H1 (cell line): ENCODE results near the gene LACTB. TPM values are rescaled to one million over a fixed set of nuclear protein-coding genes. Genes with fewer than 3 reads are reported as not detected.

ENCODE experiments used
- CTCF ChIA-PET: fragments of 300-600 bp; sonication (Branson Sonifier 250); formaldehyde crosslinking; loops from one replicate; lab custom pipeline; 2021; ENCODE audit not compliant: partially characterized antibody; lab: Charles Lee
- POLR2A ChIA-PET: fragments of 300-600 bp; sonication (Branson Sonifier 250); formaldehyde crosslinking; loops from one replicate; lab custom pipeline; 2021; ENCODE audit warnings: inconsistent platforms; ENCODE audit not compliant: partially characterized antibody; lab: Charles Lee
- DNase-seq, 2 experiments: peaks; one replicate each; pipeline versions ENCODE4 v3.0.0 to v3.0.0-alpha.2; 2010 to 2022; ENCODE audit warnings: low spot score in 2 of 2, low read depth in 1 of 2, mixed read lengths in 1 of 2
- FAIRE-seq: peaks from 2 replicates; lab custom pipeline; 2011; peaks lifted over from hg19 to GRCh38; lab: Jason Lieb, UNC
- H2AFZ ChIP-seq: 2 replicates; pipeline ENCODE4 v1.8.1; 2012; ENCODE audit warnings: low read length, inconsistent platforms
- H2AK5ac ChIP-seq: 2 replicates; pipeline ENCODE4 v1.6.1; 2013; ENCODE audit warnings: low read depth, low read length
- H2BK120ac ChIP-seq: replicated peaks from 2 replicates; pipeline ENCODE3; 2013; ENCODE audit warnings: low read depth, low read length, inconsistent platforms
- H2BK12ac ChIP-seq: 2 replicates; pipeline ENCODE4 v1.6.1; 2013; ENCODE audit warnings: low read depth, low read length
- H2BK15ac ChIP-seq: 2 replicates; pipeline ENCODE4 v1.6.1; 2013; ENCODE audit warnings: low read length
- H2BK20ac ChIP-seq: 2 replicates; pipeline ENCODE4 v1.6.1; 2013; ENCODE audit warnings: low read length
- H2BK5ac ChIP-seq: 2 replicates; pipeline ENCODE4 v1.6.1; 2013; ENCODE audit warnings: low read depth, low read length
- H3K14ac ChIP-seq: 2 replicates; pipeline ENCODE4 v1.6.1; 2013; ENCODE audit warnings: inconsistent platforms; ENCODE audit not compliant: insufficient read length
- H3K18ac ChIP-seq: 2 replicates; pipeline ENCODE4 v1.6.1; 2013; ENCODE audit warnings: low read length; ENCODE audit errors: extremely low read depth
- H3K23ac ChIP-seq: 2 replicates; pipeline ENCODE4 v1.6.1; 2013; ENCODE audit warnings: inconsistent platforms; ENCODE audit not compliant: insufficient read length
- H3K23me2 ChIP-seq: 2 replicates; pipeline ENCODE4 v1.6.1; 2013; ENCODE audit warnings: low read depth, low read length
- H3K27ac ChIP-seq: 2 replicates; pipeline ENCODE4 v1.6.1; 2011; ENCODE audit warnings: low read depth, low read length, inconsistent platforms
- H3K27me3 ChIP-seq, 4 experiments: replicated peaks in 1 of 4; 1 replicate in 1 of 4; 2 replicates in 3 of 4; pipeline versions ENCODE4 v1.6.1 to v1.8.1; 2011 to 2013; ENCODE audit warnings: low read length in 3 of 4, mild to moderate bottlenecking in 3 of 4, inconsistent platforms in 2 of 4, mixed read lengths in 2 of 4, moderate library complexity in 1 of 4; ENCODE audit not compliant: control insufficient read depth in 3 of 4, insufficient read depth in 3 of 4; ENCODE audit errors: extremely low read depth in 1 of 4
- H3K36me3 ChIP-seq, 4 experiments: 2 replicates each; pipeline versions ENCODE4 v1.6.1 to v1.8.1; 2011 to 2013; ENCODE audit warnings: mild to moderate bottlenecking in 4 of 4, low read length in 3 of 4, moderate library complexity in 2 of 4, control low read depth in 1 of 4, inconsistent platforms in 1 of 4; ENCODE audit not compliant: insufficient read depth in 4 of 4, control insufficient read depth in 2 of 4
- H3K4ac ChIP-seq: replicated peaks from 2 replicates; pipeline ENCODE3; 2013; ENCODE audit warnings: low read length, low read depth, mixed read lengths, inconsistent platforms; ENCODE audit not compliant: insufficient read length
- H3K4me1 ChIP-seq, 4 experiments: replicated peaks in 1 of 4; 1 replicate in 1 of 4; 2 replicates in 3 of 4; pipeline versions ENCODE4 v1.6.1 to v1.8.1; 2011 to 2013; ENCODE audit warnings: low read length in 3 of 4, inconsistent platforms in 2 of 4, mixed read lengths in 1 of 4; ENCODE audit not compliant: insufficient read depth in 4 of 4, control insufficient read depth in 3 of 4
- H3K4me2 ChIP-seq, 2 experiments: 2 replicates each; pipeline versions ENCODE4 v1.6.1 to v1.8.1; 2011 to 2013; ENCODE audit warnings: low read depth in 2 of 2, low read length in 2 of 2, control low read depth in 1 of 2, inconsistent platforms in 1 of 2, mild to moderate bottlenecking in 1 of 2; ENCODE audit not compliant: insufficient read depth in 1 of 2
- H3K4me3 ChIP-seq, 4 experiments: fragments of 200-600, 300-600 bp in 1 of 4; sonication (generic), shearing (Covaris generic), sonication (Bioruptor Twin) in 1 of 4; 2 replicates each; pipeline versions ENCODE4 v1.5.1 to v1.8.1; 2011 to 2016; ENCODE audit warnings: low read length in 4 of 4, low read depth in 3 of 4, control low read depth in 2 of 4, inconsistent platforms in 2 of 4, mild to moderate bottlenecking in 2 of 4, mixed read lengths in 1 of 4, moderate library complexity in 1 of 4; ENCODE audit not compliant: insufficient read depth in 2 of 4; ENCODE audit errors: extremely low read depth in 1 of 4
- H3K56ac ChIP-seq: replicated peaks from 2 replicates; pipeline ENCODE3; 2013; ENCODE audit warnings: low read depth, mild to moderate bottlenecking, mixed read lengths, low read length, inconsistent platforms; ENCODE audit not compliant: insufficient read length
- H3K79me1 ChIP-seq: 2 replicates; pipeline ENCODE4 v1.6.1; 2013; ENCODE audit warnings: low read depth, low read length, control low read depth
- H3K79me2 ChIP-seq, 2 experiments: 2 replicates each; pipeline versions ENCODE4 v1.6.1 to v1.8.1; 2012 to 2013; ENCODE audit warnings: low read length in 2 of 2, mild to moderate bottlenecking in 2 of 2, inconsistent platforms in 1 of 2; ENCODE audit not compliant: insufficient read depth in 2 of 2, control insufficient read depth in 1 of 2
- H3K9ac ChIP-seq, 4 experiments: replicated peaks in 1 of 4; 1 replicate in 1 of 4; 2 replicates in 3 of 4; pipeline versions ENCODE4 v1.6.1 to v1.8.1; 2011 to 2013; ENCODE audit warnings: low read depth in 3 of 4, low read length in 3 of 4, control low read depth in 2 of 4, mild to moderate bottlenecking in 2 of 4, moderate library complexity in 2 of 4, inconsistent platforms in 1 of 4; ENCODE audit errors: extremely low read depth in 1 of 4
- H3K9me3 ChIP-seq, 2 experiments: 2 replicates each; pipeline versions ENCODE4 v1.6.1 to v1.8.1; 2012 to 2013; ENCODE audit warnings: mild to moderate bottlenecking in 2 of 2, moderate library complexity in 2 of 2, control low read depth in 1 of 2, inconsistent platforms in 1 of 2, low read depth in 1 of 2, low read length in 1 of 2, mixed read lengths in 1 of 2; ENCODE audit not compliant: insufficient read depth in 2 of 2
- H4K20me1 ChIP-seq, 2 experiments: replicated peaks in 1 of 2; 2 replicates each; pipeline versions ENCODE3 to v1.8.1; 2011 to 2013; ENCODE audit warnings: inconsistent platforms in 2 of 2, low read length in 2 of 2, mild to moderate bottlenecking in 1 of 2; ENCODE audit not compliant: insufficient read depth in 2 of 2, control insufficient read depth in 1 of 2
- H4K5ac ChIP-seq: 2 replicates; pipeline ENCODE4 v1.6.1; 2013; ENCODE audit warnings: low read length, low read depth, mixed read lengths, inconsistent platforms; ENCODE audit not compliant: insufficient read length
- H4K8ac ChIP-seq: 2 replicates; pipeline ENCODE4 v1.8.0; 2013; ENCODE audit warnings: mild to moderate bottlenecking, moderate library complexity, low read length, inconsistent platforms; ENCODE audit not compliant: insufficient read depth; ENCODE audit errors: extremely low read depth
- H4K91ac ChIP-seq: replicated peaks from 2 replicates; pipeline ENCODE3; 2013; ENCODE audit warnings: low read length, mixed read lengths, inconsistent platforms; ENCODE audit not compliant: insufficient read length
- BCL11A ChIP-seq, 2 experiments: IDR thresholded peaks; one replicate each; pipeline ENCODE4 v1.6.1; 2011; ENCODE audit warnings: low read depth in 2 of 2, low read length in 2 of 2, mild to moderate bottlenecking in 2 of 2
- CHD2 ChIP-seq: IDR thresholded peaks from 2 replicates; pipeline ENCODE4 v1.6.1; 2012; ENCODE audit warnings: low read length, improper control_type of control experiment
- CREB1 ChIP-seq: IDR thresholded peaks from 2 replicates; pipeline ENCODE4 v1.6.1; 2012; ENCODE audit warnings: inconsistent platforms
- HDAC6 ChIP-seq: IDR thresholded peaks from one replicate; pipeline ENCODE4 v1.7.1; 2012; ENCODE audit warnings: low read depth, mild to moderate bottlenecking, inconsistent platforms, low read length, moderate library complexity
- JUN ChIP-seq: IDR thresholded peaks from 2 replicates; pipeline ENCODE4 v1.6.1; 2011; ENCODE audit warnings: low read depth, mild to moderate bottlenecking, improper control_type of control experiment, low read length
- POLR2A ChIP-seq, 2 experiments: IDR thresholded peaks; 1 replicate in 1 of 2; 2 replicates in 1 of 2; pipeline ENCODE4 v1.6.1; 2011; ENCODE audit warnings: low read depth in 2 of 2, low read length in 2 of 2, mild to moderate bottlenecking in 2 of 2; ENCODE audit errors: control extremely low read depth in 1 of 2
- POU5F1 ChIP-seq: IDR thresholded peaks from 2 replicates; pipeline ENCODE4 v1.6.1; 2011; ENCODE audit warnings: low read depth, mild to moderate bottlenecking, low read length, moderate library complexity
- RXRA ChIP-seq: IDR thresholded peaks from 2 replicates; pipeline ENCODE4 v1.6.1; 2011; ENCODE audit warnings: low read depth, mild to moderate bottlenecking, low read length, moderate library complexity; ENCODE audit not compliant: insufficient read depth
- whole genome bisulfite sequencing, 2 experiments: shearing (Covaris generic) in 1 of 2; methylation state at CpG; one replicate each; pipeline versions ENCODE4 v1.1.6 to v1.1.7; 2013 to 2015; ENCODE audit warnings: low lambda C conversion rate in 2 of 2, mixed read lengths in 2 of 2, inconsistent platforms in 1 of 2, low coverage in 1 of 2, missing lambda C conversion rate in 1 of 2; ENCODE audit not compliant: insufficient replicate concordance in 2 of 2, insufficient coverage in 1 of 2, insufficient read length in 1 of 2; ENCODE audit errors: extremely low coverage in 1 of 2, missing lambda C conversion rate in 1 of 2; 5-methylcytosine and 5-hydroxymethylcytosine counted together
- polyA plus RNA-seq, 7 experiments: library from polyadenylated mRNA; depleted of rRNA in 3 of 7; stranded (reverse) in 5 of 7; unstranded in 2 of 7; fragments of >200 nt in 5 of 7; fragments of 200-250 nt in 2 of 7; gene quantifications; 1 replicate in 5 of 7; 2 replicates in 1 of 7; 4 replicates in 1 of 7; pipeline versions ENCODE4 v1.2.1 to v1.2.3, GENCODE V29; 2011 to 2013; ENCODE audit warnings: missing spikeins in 2 of 7, mixed read lengths in 2 of 7
- total RNA-seq: library from RNA; stranded (reverse); fragmentation: NEBNext Ultra II Directional; extraction: Animal tissue kit (Norgen Biotek cat#: 25700); gene quantifications from 2 replicates; pipeline ENCODE4 v1.2.1, GENCODE V29; 2021

The LACTB gene
- total and polyA plus RNA-seq, 2 of the 8 experiments (the other 6 are each of a cell fraction or from before 2014, with no cell fraction given), result 5.8 to 14.9 TPM

DNA sequence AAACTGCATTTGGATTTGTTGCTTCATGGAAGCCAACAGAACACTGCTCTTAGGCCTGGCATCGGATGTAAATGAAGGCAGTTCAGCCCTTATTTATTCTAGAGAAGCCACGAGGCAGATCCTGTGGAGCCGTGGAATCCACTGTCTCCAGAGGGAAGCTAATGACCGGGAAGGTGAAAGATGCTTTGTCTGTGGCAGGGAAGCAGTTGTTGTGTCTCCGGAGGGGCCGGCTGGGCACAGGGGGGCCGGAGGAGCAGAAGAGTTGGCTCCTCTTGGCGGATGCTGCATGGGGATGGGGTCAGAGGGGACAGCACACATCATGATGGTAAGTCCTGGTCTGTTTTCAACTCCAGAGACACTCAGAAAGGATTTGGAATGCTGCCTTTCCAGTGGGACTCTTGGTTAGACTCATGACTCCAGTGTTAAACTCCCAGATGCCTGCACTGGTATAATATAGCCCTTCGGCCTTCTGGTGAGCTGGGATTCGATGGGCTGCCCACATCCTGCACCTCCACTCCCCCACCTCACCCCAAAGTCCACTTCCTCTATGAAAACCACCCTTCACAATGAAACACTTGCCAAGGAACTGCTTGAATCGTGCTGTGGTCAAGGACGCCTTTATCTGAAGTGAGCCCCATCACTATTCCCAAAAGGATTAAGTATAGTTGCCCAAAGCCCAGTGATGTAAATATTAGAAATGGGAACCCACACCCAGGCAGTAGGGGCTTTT lies 45.5 kb upstream of the LACTB start:
- Histone ChIP-seq H2BK12ac (peak overlapping the region; percentile 98), H3K27ac (peak overlapping the region; percentile 76), H3K18ac (peak overlapping the region; percentile 52), H3K4me1 (peaks cover 15 to 27% (median 20%) of the 10 kb centered on the region in 4 experiments), H3K9me3 (no peaks in the 10 kb centered on the region), H3K79me2 (no peaks in the 10 kb centered on the region), H4K91ac (peak overlapping the region; percentile 83), H3K56ac (peak overlapping the region; percentile 32), H3K23me2 (no peaks in the 10 kb centered on the region), H2BK20ac (peak overlapping the region; percentile 99), H3K9ac (peak overlapping the region in 3 of 4 experiments; percentile 7 to 42 (median 39); a peak in 3 of 7 replicates), H4K5ac (peak overlapping the region; percentile 3), H2AFZ (no peak overlapping the region), H3K14ac (no peak overlapping the region), H3K4me2 (peak overlapping the region; percentile 56 to 61), H3K23ac (no peak overlapping the region), H4K20me1 (no peaks in the 10 kb centered on the region), H4K8ac (no peak overlapping the region), H3K4me3 (peak overlapping the region in 1 of 4 experiments; percentile 36; a peak in 2 of 8 replicates), H2BK5ac (peak overlapping the region; percentile 93), H2BK15ac (no peak overlapping the region), H3K79me1 (no peaks in the 10 kb centered on the region), H2AK5ac (peak overlapping the region; percentile 88), H3K4ac (peak overlapping the region; percentile 41), H3K36me3 (peaks cover 0 to 10% (median 5%) of the 10 kb centered on the region in 4 experiments; a peak in 5 of 8 replicates), H3K27me3 (no peaks in the 10 kb centered on the region), H2BK120ac (peak overlapping the region; percentile 76)
- no peak for TF ChIP-seq HDAC6
- no peak for TF ChIP-seq RXRA
- no peak for TF ChIP-seq BCL11A (IDR thresholded peaks at IDR 0.05; ENCODE audit: low read depth in 2 of 2, low read length in 2 of 2)
- 0 out of 2 replicates have a peak, but pooled peaks have one; percentile 7 for TF ChIP-seq CHD2
- no peak for TF ChIP-seq JUN
- peak in 1 of 2 experiments; percentile 51; a peak in 1 of 3 replicates for TF ChIP-seq POLR2A (IDR thresholded peaks at IDR 0.05; ENCODE audit: control extremely low read depth in 1 of 2, low read depth in 2 of 2, low read length in 2 of 2)
- no peak for TF ChIP-seq CREB1
- TF ChIP-seq POU5F1, result no peak
- FAIRE-seq, result no peak
- CTCF ChIA-PET, result interaction anchor here (0.8 to 1.9 kb wide), 6 partner anchors 10 to 28 kb away, joined by 3 to 16 read pairs (median 4); no protein-coding TSS in a partner anchor
- 40% methylated on average over 12 of the region's 12 CpGs; no CpG with 5 or more reads in 1 of the 2 experiments for WGBS, 2 experiments
- DNase-seq, result no peak
- POLR2A ChIA-PET, result interaction anchor here (0.6 to 18.9 kb wide), 4 partner anchors 12 to 225 kb away, joined by 3 to 635 read pairs (median 164); partner anchors contain the start of gene TPM1
